GM23338 (cell line): ENCODE measurements around the gene HIVEP3.

Source experiments
- CREB1 ChIP-seq: fragments of 250-450 bp; sonication (Bioruptor Pico); IDR thresholded peaks from 2 replicates; pipeline ENCODE4 v1.5.0; 2020; ENCODE audit warnings: low read depth, mild to moderate bottlenecking, moderate library complexity
- CTCF ChIP-seq, 2 experiments: fragments of 200-600 bp in 1 of 2; sonication (generic) in 1 of 2; conservative IDR thresholded peaks; 2 replicates each; pipeline versions ENCODE4 v1.5.1 to v1.6.1; 2016 to 2017; ENCODE audit warnings: antibody characterized with exemption in 2 of 2, low read depth in 2 of 2, mild to moderate bottlenecking in 2 of 2, moderate library complexity in 1 of 2
- ETS1 ChIP-seq: IDR thresholded peaks from 2 replicates; pipeline ENCODE4 v1.6.1; 2016; ENCODE audit warnings: antibody characterized with exemption
- EZH2 ChIP-seq: fragments of 200-600 bp; sonication (generic); IDR thresholded peaks from one replicate; pipeline ENCODE4 v1.8.0; 2017; ENCODE audit warnings: antibody characterized with exemption, mild to moderate bottlenecking, low read depth; ENCODE audit not compliant: unreplicated experiment
- EZH2phosphoT487 ChIP-seq: fragments of 200-600 bp; sonication (generic); IDR thresholded peaks from one replicate; pipeline ENCODE4 v1.8.1; 2018; ENCODE audit warnings: antibody characterized with exemption; ENCODE audit not compliant: unreplicated experiment
- JUNB ChIP-seq: IDR thresholded peaks from one replicate; pipeline ENCODE4 v1.6.1; 2016; ENCODE audit warnings: antibody characterized with exemption; ENCODE audit not compliant: unreplicated experiment
- NANOG ChIP-seq: IDR thresholded peaks from 2 replicates; pipeline ENCODE4 v1.6.1; 2016; ENCODE audit warnings: antibody characterized with exemption, borderline replicate concordance
- POLR2AphosphoS5 ChIP-seq: IDR thresholded peaks from 2 replicates; pipeline ENCODE4 v1.6.1; 2016; ENCODE audit warnings: antibody characterized with exemption, low read depth
- REST ChIP-seq: IDR thresholded peaks from one replicate; pipeline ENCODE4 v1.6.1; 2018; ENCODE audit warnings: antibody characterized with exemption; ENCODE audit not compliant: unreplicated experiment
- STAT1 ChIP-seq: IDR thresholded peaks from one replicate; pipeline ENCODE4 v1.6.1; 2016; ENCODE audit warnings: antibody characterized with exemption; ENCODE audit not compliant: unreplicated experiment
- ZNF114 ChIP-seq: fragments of 250-450 bp; sonication (Bioruptor Pico); IDR thresholded peaks from 2 replicates; pipeline ENCODE4 v1.5.0; 2020; ENCODE audit warnings: mild to moderate bottlenecking, moderate library complexity
- ZNF331 ChIP-seq: fragments of 250-450 bp; sonication (Bioruptor Pico); IDR thresholded peaks from 2 replicates; pipeline ENCODE4 v1.5.0; 2020; ENCODE audit warnings: low read depth, mild to moderate bottlenecking, moderate library complexity
- ZNF462 ChIP-seq: fragments of 250-450 bp; sonication (Bioruptor Pico); IDR thresholded peaks from 2 replicates; pipeline ENCODE4 v1.5.0; 2020; ENCODE audit warnings: mild to moderate bottlenecking, moderate library complexity

- TF ChIP-seq CTCF (conservative IDR thresholded peaks at IDR 0.05; ENCODE audit: low read depth in 2 of 2) (no peak), JUNB (no peak), REST (no peak), CREB1 (CRISPR knock-in tag) (no peak), EZH2 (no peak), ETS1 (no peak), STAT1 (no peak), POLR2AphosphoS5 (no peak), ZNF114 (CRISPR knock-in tag) (no peak), ZNF331 (CRISPR knock-in tag) (no peak), NANOG (no peak), EZH2phosphoT487 (no peak), ZNF462 (CRISPR knock-in tag) (no peak)
These were observed 437.5 kb downstream of the HIVEP3 start for GRCh38 chr1:41481109-41481775.
